Stimulated activated CD4-positive, alpha-beta T cell treated with anti-CD3 and anti-CD28 coated beads, Interleukin-2, amount 100 ng/mL, for 24 hours (primary cell): ENCODE results near the gene FBLIM1.
"Not testable (repeated sequence)": the region's sequence is repeated elsewhere in the genome, so short reads cannot be mapped to it uniquely, and the experiment has no call there.

Experiments
- DNase-seq, 2 donors: peaks; one replicate each; pipeline ENCODE4 v3.0.0-alpha.2; 2020

FBLIM1 gene

DNA sequence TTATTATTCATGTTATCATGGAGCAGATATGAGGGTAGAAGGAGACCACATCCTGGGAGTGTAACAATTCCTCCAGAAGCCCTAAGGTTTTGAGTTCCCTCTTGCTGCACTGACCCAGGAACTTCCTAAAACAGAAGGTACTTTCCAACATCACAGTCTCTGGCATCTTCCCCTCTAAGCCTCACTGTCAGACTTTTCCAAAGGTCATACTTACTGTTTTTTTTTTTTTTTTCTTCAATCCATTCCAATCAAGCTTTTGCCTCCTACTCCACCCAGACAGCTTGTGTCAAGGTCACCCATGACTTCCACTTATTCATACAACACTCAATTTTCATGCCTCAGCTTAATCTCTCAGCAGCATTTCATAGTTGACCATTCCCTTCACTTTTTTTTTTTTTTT is 67.2 kb downstream of the FBLIM1 start:
- no peak for DNase-seq

DNA sequence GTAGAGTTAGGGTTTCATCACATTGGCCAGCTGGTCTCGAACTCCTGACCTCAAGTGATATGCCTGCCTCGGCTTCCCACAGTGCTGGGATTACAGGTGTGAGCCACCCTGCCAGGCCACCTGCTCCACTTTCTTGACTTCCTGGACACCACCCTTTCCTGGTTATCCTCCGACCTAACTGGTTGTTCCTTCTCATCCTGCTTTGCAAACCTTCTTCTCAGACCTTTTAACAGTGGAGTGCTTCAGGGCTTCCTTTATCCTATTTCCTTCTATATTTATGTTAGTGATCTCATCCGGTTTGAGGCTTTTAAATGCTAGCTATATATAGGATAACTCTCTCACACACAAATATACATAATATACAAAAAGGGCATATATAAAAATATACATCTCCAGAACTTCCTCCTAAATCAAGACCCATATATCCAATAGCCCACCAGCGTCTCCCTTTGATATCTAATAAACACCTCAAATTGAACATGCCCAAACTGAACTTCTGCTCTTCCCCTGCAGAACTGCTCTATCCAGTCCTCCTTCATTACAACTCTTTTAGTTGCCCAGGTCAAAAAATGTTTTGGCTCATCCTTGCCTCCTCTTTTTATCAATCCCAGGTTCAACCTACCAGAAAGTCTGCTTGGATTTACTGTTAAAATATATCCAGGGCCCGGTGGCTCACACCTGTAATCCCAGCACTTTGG is 68.4 kb downstream of the FBLIM1 start:
- DNase-seq, result no peak

DNA sequence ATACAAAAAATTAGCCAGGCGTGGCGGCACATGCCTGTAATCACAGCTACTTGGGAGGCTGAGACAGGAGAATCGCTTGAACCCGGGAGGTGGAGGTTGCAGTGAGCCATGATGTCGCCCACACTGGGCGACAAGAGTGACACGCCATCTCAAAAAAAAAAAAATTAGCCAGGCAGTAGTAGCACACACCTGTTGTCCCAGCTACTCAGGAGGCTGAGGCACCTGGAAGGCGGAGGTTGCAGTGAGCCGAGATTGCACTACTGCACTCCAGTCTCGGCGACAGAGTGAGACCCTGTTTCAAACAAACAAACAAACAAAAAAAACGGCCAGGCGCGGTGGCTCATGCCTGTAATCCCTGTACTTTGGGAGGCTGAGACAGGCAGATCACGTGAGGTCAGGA is 69.0 kb downstream of the FBLIM1 start:
- not testable (repeated sequence) for DNase-seq

DNA sequence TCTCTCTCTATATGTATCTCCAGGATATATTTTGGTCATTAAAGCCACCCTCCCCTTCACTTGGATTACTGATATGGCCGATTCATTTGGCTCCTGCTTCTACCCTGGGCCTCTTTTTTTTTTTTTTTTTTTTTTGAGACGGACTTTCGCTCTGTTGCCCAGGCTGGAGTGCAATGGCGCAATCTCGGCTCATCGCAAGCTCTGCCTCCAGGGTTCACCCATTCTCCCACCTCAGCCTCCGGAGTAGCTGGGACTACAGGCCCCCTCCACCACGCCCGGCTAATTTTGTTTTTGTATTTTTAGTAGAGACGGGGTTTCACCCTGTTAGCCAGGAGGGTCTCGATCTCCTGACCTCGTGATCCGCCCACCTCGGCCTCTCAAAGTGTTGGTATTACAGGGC is 70.3 kb downstream of the FBLIM1 start:
- DNase-seq, result not testable (repeated sequence)

DNA sequence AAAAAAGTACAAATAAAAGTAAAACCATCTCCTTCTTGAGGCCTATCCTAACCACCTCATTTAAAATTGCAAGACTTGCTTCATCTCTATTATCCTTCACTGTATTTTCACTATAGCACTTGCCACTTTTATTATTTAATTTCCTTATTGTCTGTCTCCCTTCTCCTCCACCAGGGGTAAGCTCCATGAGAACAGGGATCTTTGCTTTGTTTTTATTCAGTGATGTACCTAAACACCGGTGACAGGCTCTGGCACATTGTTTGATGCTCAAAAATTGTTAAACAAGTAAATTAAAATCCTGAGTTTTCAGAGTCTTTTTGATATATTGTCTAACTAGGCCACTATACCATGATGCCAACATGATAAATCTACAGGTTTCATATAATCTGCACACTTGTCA is 71.7 kb downstream of the FBLIM1 start:
- no peak for DNase-seq

DNA sequence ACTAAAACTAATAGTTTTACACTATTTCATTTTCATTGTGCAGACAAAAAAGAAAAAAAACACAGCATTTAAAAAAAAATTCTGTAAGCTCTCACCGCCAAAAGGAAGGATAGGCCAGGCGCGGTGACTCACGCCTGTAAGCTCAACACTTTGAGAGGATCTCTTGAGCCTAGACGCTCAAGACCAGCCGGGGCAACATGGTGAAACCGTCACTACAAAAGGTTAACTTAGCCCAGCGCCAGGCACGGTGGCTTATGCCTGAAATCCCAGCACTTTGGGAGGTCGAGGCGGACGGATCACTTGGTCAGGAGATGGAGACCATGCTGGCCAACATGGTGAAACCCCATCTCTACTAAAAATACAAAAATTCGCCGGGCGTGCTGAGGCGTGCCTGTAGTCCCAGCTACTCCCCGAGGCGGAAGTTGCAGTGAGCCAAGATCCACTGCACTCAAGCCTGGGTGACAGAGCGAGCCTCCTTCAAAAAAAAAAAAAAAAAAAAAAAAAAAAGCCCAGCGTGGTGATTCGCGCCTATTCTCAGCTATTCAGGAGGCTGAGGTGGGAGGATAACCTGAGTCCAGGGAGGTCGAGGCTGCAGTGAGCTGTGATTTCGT is 74.6 kb downstream of the FBLIM1 start:
- peak; percentile 49 to 56 for DNase-seq

DNA sequence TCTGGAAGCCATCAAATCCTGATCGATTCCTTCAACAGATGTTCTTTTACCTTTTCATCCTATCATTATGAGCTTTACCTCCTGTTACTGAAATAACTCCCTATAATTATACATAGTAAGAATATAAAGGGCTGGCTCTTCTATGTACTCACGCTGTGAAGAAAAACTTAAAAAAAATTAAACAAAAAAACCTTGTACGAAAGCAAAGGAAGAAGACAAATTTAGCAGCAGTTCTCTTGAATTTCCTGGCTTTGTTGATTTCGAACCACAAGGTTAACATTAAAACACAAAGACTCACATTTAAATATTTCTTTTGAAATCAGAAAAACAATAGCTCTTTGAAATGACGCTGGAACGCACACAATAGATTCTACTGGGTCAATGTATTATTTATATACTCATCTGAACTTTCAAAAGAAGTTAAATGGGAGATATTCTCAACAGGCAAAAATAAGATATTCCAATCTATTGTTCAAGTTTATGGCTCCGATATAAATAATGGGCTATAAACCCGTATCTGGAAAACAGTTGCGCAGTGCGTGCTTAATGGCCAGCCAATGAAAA is 75.3 kb downstream of the FBLIM1 start:
- no peak for DNase-seq

DNA sequence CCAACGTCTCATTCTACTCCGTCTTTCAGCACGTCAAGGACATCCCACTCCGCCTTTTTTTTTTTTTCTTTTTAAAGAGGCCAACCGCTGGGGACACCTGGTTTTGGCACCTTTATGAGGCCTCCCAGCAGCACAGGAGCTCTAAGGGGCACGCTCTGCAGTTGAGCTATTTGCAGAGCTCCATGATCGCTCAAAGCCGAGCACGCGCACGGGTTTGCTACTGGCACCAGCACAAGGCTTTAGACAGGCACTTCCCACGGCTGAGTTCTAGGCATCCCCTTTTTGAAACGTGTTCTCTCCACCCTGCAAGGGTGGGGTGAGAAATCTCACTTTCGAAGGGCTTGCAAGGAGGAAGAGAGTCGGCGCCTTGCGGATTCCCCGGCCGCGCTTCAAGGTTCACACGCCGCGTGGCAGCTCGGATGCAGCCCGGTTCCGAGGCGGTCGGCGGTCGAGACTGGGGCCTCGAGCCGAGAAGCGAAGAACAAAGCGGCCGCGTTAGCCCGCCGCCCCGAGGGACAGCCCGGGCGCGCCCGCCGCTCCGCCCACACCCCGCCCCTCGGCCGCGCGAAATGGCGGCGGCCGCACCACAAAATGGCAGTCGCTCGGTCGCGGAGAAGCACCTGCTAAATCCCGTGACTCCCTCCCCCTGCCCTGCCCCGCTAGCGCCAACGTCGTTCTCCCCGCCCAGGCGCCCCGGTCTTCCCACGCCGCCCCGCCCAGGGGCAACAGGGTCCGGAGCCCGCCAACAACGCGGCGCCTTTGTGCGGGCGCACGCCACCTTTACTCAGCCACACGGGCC is 76.0 kb downstream of the FBLIM1 start:
- DNase-seq, result peak; percentile 88 to 89

DNA sequence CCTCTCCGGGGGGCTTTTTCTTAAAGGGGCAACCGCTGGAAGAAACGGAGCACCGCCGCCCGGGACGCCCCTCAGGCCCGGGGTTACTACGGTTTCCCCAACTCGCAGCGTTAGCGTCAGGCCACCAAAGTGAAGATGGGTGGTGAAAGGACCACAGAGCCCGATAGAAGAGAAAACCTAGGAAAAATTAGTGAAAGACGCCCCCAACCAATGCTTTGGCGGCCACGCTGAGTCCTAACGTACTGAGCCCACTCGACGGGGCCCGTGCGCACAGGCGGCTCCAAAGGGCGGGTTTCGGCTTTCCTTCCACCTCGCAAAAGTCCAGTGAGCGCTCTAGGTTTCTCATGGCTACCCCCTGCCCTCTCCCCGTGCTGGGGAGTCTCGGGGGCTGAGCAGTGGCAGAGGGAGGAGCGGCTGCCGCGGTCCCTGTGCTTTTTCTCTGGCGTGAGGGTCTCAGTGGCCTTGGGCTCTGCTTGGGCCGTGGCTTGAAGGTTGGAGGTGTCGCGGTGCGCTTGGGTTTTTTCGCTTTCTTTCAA is 76.7 kb downstream of the FBLIM1 start:
- no peak for DNase-seq

DNA sequence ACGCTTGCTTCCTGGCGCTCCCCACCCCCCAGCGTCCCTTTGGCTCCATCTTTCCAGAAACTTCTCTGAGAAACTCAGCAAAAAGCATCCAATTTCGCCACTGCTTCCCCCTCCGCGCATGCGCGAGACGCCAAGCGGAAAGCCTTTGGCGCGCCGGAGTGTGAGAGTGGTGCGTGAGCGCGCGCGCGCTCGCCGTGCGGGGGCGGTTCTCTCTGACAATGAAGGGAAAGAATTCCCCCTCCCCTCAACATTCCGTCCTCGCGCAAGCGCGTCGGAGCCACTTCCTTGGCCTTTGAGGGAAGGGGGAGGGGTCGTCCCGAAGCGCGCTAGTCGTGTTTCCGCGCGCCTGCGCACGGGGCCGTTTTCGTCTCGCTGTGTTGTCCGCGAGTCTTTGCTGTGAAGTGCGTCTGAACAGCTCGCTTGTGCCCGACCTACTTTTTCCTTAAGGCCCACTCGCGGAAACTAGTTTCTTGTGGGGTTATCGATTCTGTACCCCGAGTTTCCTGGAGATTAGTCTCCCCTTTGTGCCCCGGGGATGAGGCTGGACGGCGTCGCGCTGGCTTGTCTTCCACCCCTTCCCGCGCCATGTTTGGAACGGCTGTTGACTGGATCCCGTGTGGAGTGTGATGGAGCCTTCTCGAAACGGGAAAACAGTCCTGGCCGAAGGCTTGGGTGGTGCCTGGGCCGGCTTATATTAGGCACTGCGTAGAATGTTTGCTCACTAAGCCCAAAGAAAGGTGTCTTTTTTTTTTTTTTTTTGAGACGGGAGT is 77.3 kb downstream of the FBLIM1 start:
- peak; percentile 99 to 100 for DNase-seq
